NCI-H82 treated with DMSO at 0.1 percent for 48 hours (cell line): ENCODE results near the gene CEP170B.
"Not testable (repeated sequence)": the region's sequence is repeated elsewhere in the genome, so short reads cannot be mapped to it uniquely, and the experiment has no call there.

ENCODE experiments used
- DNase-seq: peaks from one replicate; lab custom pipeline; 2025; ENCODE audit not compliant: unreplicated experiment; lab: John Stamatoyannopoulos, UW

The CEP170B gene

GRCh38 chr14:104941508-104942365 lies 76.7 kb downstream of the CEP170B start:
- no peak for DNase-seq

GRCh38 chr14:104942586-104942985 lies 77.5 kb downstream of the CEP170B start:
- DNase-seq, result no peak

GRCh38 chr14:104943216-104944015 lies 78.3 kb downstream of the CEP170B start:
- DNase-seq, result not testable (repeated sequence)

- DNase-seq, result not testable (repeated sequence)
Observed at GRCh38 chr14:104944016-104944308, 78.9 kb downstream of the CEP170B start.

- not testable (repeated sequence) for DNase-seq
Observed at GRCh38 chr14:104944436-104945205, 79.6 kb downstream of the CEP170B start.

- not testable (repeated sequence) for DNase-seq
Observed at GRCh38 chr14:104945266-104945665, 80.2 kb downstream of the CEP170B start.
